ENCODE data around the gene SLIT3.
"Not testable (repeated sequence)": the region's sequence is repeated elsewhere in the genome, so short reads cannot be mapped to it uniquely, and the experiment has no call there.

The SLIT3 gene

GRCh38 chr5:169216866-169217265, 84.1 kb downstream of the SLIT3 start:
- no peak for DNase-seq

GRCh38 chr5:169213479-169213878, 87.5 kb downstream of the SLIT3 start:
- no peak for DNase-seq

GRCh38 chr5:169211761-169212160, 89.2 kb downstream of the SLIT3 start:
- DNase-seq: not testable (repeated sequence)

GRCh38 chr5:169204788-169205400, 96.0 kb downstream of the SLIT3 start:
- DNase-seq: no peak

GRCh38 chr5:169202969-169203368, 98.0 kb downstream of the SLIT3 start:
- no peak for DNase-seq

- no peak for DNase-seq
Measured at GRCh38 chr5:169201597-169201996, 99.3 kb downstream of the SLIT3 start.

GRCh38 chr5:169200125-169200778, 100.7 kb downstream of the SLIT3 start:
- DNase-seq: no peak

- no peak for DNase-seq
Measured at GRCh38 chr5:169197343-169197742, 103.6 kb downstream of the SLIT3 start.

- DNase-seq: no peak
Measured at GRCh38 chr5:169196059-169196458, 104.9 kb downstream of the SLIT3 start.

GRCh38 chr5:169195601-169196000, 105.3 kb downstream of the SLIT3 start:
- DNase-seq: no peak

- no peak for DNase-seq
Measured at GRCh38 chr5:169192536-169192935, 108.4 kb downstream of the SLIT3 start.

GRCh38 chr5:169190849-169191248, 110.1 kb downstream of the SLIT3 start:
- DNase-seq: no peak

- no peak for DNase-seq
Measured at GRCh38 chr5:169185626-169186025, 115.3 kb downstream of the SLIT3 start.

GRCh38 chr5:169183576-169183975, 117.4 kb downstream of the SLIT3 start:
- DNase-seq: no peak

GRCh38 chr5:169182797-169183196, 118.1 kb downstream of the SLIT3 start:
- DNase-seq: no peak

- no peak for DNase-seq
Measured at GRCh38 chr5:169181814-169182213, 119.1 kb downstream of the SLIT3 start.

GRCh38 chr5:169178754-169179153, 122.2 kb downstream of the SLIT3 start:
- no peak for DNase-seq

GRCh38 chr5:169178274-169178673, 122.7 kb downstream of the SLIT3 start:
- DNase-seq: no peak

GRCh38 chr5:169176709-169177694, 123.9 kb downstream of the SLIT3 start:
- DNase-seq: no peak

- DNase-seq: no peak
Measured at GRCh38 chr5:169175733-169176132, 125.2 kb downstream of the SLIT3 start.

- no peak for DNase-seq
Measured at GRCh38 chr5:169174923-169175322, 126.0 kb downstream of the SLIT3 start.

GRCh38 chr5:169173372-169173771, 127.6 kb downstream of the SLIT3 start:
- no peak for DNase-seq

- DNase-seq: no peak
Measured at GRCh38 chr5:169171515-169171914, 129.4 kb downstream of the SLIT3 start.

- DNase-seq: no peak
Measured at GRCh38 chr5:169169783-169170182, 131.2 kb downstream of the SLIT3 start.

Measured in CD4-positive, alpha-beta T cell treated with Interleukin-1 beta for 1 hour (primary cell).